Tibial nerve (tissue), 3 donors: ENCODE measurements around the gene RTCA.

Experiments
- CTCF ChIP-seq, 5 experiments: fragments of 200-600 bp in 3 of 5; fragments of 450-650 bp in 2 of 5; sonication (generic) in 3 of 5; IDR thresholded peaks; one replicate each; pipeline ENCODE4 v1.5.1; 2016 to 2019; ENCODE audit warnings: antibody characterized with exemption in 5 of 5, mild to moderate bottlenecking in 3 of 5, moderate library complexity in 2 of 5
- POLR2A ChIP-seq, 2 donors: fragments of 450-650 bp; IDR thresholded peaks; one replicate each; pipeline ENCODE4 v1.6.1; 2017; ENCODE audit warnings: antibody characterized with exemption in 2 of 2, mild to moderate bottlenecking in 2 of 2, moderate library complexity in 2 of 2

GRCh38 chr1:100229681-100230443 is 36.2 kb upstream of the RTCA start:
- TF ChIP-seq CTCF (IDR thresholded peaks at IDR 0.05): no peak
- TF ChIP-seq POLR2A (IDR thresholded peaks at IDR 0.05): no peak
